ENCODE results near the gene SKA2.
"Not testable (repeated sequence)": the region's sequence is repeated elsewhere in the genome, so short reads cannot be mapped to it uniquely, and the experiment has no call there.

Gene SKA2

GRCh38 chr17:59093702-59094231 is 61.2 kb downstream of the SKA2 start:
- DNase-seq = no peak

- DNase-seq = no peak
These were observed 61.8 kb downstream of the SKA2 start for GRCh38 chr17:59093145-59093701.

GRCh38 chr17:59090593-59090992 is 64.4 kb downstream of the SKA2 start:
- DNase-seq = not testable (repeated sequence)

- no peak for DNase-seq
These were observed 70.8 kb downstream of the SKA2 start for GRCh38 chr17:59084154-59084553.

- no peak for DNase-seq
These were observed 80.5 kb downstream of the SKA2 start for GRCh38 chr17:59074494-59074893.

- DNase-seq = no peak
These were observed 81.0 kb downstream of the SKA2 start for GRCh38 chr17:59073972-59074371.

GRCh38 chr17:59069856-59070255 is 85.1 kb downstream of the SKA2 start:
- no peak for DNase-seq

GRCh38 chr17:59067756-59068155 is 87.2 kb downstream of the SKA2 start:
- no peak for DNase-seq

- DNase-seq = no peak
These were observed 87.6 kb downstream of the SKA2 start for GRCh38 chr17:59067340-59067739.

GRCh38 chr17:59062509-59062908 is 92.5 kb downstream of the SKA2 start:
- DNase-seq = no peak
